Cardiac fibroblast (primary cell): Measurements from ENCODE around the gene PRKN.
A peak's percentile ranks its signal among the peaks of the same experiment; 100 is the strongest.
"Not testable (repeated sequence)": the region's sequence is repeated elsewhere in the genome, so short reads cannot be mapped to it uniquely, and the experiment has no call there.

Experiments
- DNase-seq, 2 donors: peaks; one replicate each; pipeline versions ENCODE4 v3.0.0 to v3.0.0-alpha.2; 2010; ENCODE audit warnings: low read depth in 2 of 2
- H3K4me3 ChIP-seq, 2 donors: replicated peaks in 1 of 2; 1 replicate in 1 of 2; 2 replicates in 1 of 2; pipeline ENCODE4 v1.5.1; 2011; ENCODE audit warnings: low read depth in 2 of 2, low read length in 2 of 2, mild to moderate bottlenecking in 2 of 2, moderate library complexity in 1 of 2
- CTCF ChIP-seq: IDR thresholded peaks from one replicate; pipeline ENCODE4 v1.5.1; 2011; ENCODE audit warnings: low read depth, mild to moderate bottlenecking, low read length, inconsistent platforms

PRKN gene

DNA sequence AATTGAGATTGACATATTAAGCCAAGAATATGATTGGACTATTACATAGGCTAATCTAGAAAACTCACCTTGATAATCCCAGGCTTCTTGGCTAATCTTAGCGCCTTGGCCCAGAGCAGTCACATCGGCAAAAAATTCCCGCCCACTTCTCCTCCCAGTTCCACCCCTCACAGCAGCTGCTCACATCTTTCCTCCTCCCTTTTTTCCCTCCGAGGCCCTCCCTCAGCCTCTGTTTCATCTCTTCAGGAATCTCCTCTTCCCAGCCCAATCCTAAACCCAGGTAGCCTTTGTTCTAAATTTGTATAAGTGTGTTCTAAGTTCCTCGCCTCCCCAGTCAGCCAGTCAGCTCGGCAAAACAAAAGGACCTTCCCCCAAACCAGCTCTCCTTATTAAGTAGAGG is 184.3 kb downstream of the PRKN start:
- DNase-seq, result no peak
- no peak overlapping the region for H3K4me3 ChIP-seq
- TF ChIP-seq CTCF, result no peak

DNA sequence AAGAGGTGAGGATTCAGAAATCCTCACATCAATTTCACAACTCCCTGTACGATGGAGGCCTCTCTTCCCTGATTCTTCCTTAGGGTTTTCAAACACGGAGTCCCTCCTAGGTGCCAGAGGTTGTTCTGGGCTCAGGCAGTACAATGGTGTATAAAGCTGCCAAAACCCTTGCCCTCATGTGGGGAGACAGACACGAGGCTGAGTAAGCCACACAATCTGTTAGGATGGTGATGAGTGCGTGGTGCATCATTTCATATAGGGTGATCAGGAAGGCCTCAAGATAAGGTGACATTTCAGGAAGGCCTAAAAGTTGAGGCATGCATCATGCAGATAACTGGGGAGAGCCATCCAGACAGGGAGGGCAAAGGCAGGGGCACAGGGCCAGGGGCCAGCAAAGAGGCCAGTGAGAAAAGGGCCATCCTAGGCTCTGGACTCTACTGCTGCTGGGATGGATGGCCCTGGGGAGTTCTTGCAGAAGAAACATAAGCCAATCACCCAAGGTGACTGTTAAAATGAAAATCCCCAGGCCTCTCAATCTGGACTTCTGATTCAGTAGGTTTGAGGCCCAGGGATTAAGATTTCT is 186.5 kb downstream of the PRKN start:
- peak in 1 of 2 donors; percentile 21 for DNase-seq
- TF ChIP-seq CTCF, result no peak
- no peak overlapping the region for H3K4me3 ChIP-seq

DNA sequence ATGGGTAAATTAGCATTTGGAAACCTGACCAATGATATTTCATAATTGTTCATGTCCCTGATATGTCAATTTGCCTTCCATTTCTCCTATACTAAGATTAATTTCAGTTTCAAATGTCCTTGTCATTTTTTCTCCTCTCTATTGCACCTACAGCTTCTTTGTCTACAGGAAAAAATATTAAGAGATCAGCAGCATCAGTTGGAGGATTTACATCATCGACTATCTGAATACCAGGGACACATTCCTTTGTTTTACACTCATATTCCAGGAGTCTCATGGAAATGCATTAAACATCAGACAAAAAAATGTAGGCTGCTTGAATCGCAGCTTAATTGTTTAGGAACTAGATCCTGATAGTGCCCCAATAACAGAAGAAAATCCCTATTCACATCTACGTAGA is 188.2 kb downstream of the PRKN start:
- no peak for TF ChIP-seq CTCF
- DNase-seq, result no peak
- H3K4me3 ChIP-seq, result no peak overlapping the region

GRCh38 chr6:162538643-162539064 is 188.9 kb downstream of the PRKN start:
- H3K4me3 ChIP-seq, result no peak overlapping the region
- peak in 1 of 2 donors; percentile 15 for DNase-seq
- TF ChIP-seq CTCF, result no peak

DNA sequence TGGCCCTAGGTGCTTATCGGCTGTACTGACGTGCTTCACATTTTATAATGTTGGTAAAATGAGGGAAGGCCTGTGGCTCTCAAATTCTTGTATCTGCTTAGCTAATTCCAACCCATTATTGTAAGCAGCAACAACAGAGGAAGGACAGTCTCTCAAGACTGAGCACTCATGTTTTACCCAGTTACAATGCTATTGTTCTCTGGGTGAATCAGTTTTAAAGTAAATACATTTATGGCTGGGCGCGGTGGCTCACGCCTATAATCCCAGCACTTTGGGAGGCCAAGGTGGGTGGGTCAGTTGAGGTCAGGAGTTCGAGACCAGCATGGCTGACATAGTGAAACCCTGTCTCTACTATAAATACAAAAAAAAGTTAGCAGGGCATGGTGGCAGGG is 194.6 kb downstream of the PRKN start:
- peak in 1 of 2 donors; percentile 3 for DNase-seq

DNA sequence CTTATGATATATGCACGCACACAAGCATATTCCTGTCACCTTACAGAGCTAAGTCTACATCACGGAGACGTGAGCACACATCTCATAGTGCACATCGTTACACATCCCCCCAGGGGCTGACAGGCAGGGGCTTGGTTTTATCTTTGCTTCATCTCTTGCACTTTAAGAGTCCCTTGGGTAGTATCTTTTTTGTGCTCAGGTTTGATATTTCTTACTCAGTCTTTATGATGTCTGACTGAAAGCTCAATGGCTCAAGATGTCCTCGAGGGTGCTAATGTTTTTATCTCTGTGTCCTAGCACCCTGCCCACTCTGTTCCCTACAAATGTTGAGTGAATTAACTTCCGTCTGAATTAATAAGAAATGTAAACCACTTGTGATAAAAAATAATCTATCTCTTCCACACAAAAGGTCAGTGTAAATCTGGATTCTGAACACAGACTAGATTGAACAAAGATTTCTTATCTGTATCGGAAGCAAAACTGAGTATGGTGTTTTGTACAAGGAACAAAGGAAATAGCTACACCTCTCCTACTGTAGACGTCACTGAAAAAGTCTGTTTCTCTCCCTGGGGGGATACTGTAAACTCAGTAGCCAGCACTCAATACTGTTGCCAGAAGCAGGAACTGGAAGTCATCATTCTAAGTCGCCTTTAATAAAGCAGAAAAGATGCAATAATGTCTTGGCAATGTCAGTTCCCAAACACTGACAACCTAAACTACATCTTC is 195.1 kb downstream of the PRKN start:
- DNase-seq, result peak in 1 of 2 donors; percentile 1
- no peak for TF ChIP-seq CTCF
- no peak overlapping the region for H3K4me3 ChIP-seq

More for the DNA sequence above, 194.6 kb downstream of the PRKN start:
- no peak for TF ChIP-seq CTCF
- no peak overlapping the region for H3K4me3 ChIP-seq

GRCh38 chr6:162531391-162531790 is 196.2 kb downstream of the PRKN start:
- H3K4me3 ChIP-seq, DNase-seq: not testable (repeated sequence)
